ENCODE data around the gene PDGFRB.

Gene PDGFRB

GRCh38 chr5:150143350-150144245 lies 12.0 kb downstream of the PDGFRB start:
- H3K9ac ChIP-seq (ENCODE audit: insufficient read length): peak overlapping the region; percentile 16
- no peak for DNase-seq (ENCODE audit: low read depth, low spot score)
- TF ChIP-seq EZH2 (IDR thresholded peaks at IDR 0.05): no peak
- no peak for TF ChIP-seq POLR2AphosphoS5 (IDR thresholded peaks at IDR 0.05; ENCODE audit: borderline replicate concordance, low read depth, low read length)
- TF ChIP-seq FOXP2 (optimal IDR thresholded peaks at IDR 0.05; ENCODE audit: control extremely low read depth, extremely low read length, insufficient read depth): no peak
- no peaks in the 10 kb centered on the region for H3K36me3 ChIP-seq (ENCODE audit: insufficient read depth, low read length)
- H3K9me3 ChIP-seq (ENCODE audit: low read depth, low read length): no peaks in the 10 kb centered on the region
- peak overlapping the region; percentile 57 for H3K4me3 ChIP-seq
- peak overlapping the region; percentile 85 for H3K27ac ChIP-seq

GRCh38 chr5:150142959-150143349 lies 12.7 kb downstream of the PDGFRB start:
- no peak for TF ChIP-seq EZH2 (IDR thresholded peaks at IDR 0.05)
- DNase-seq (ENCODE audit: low read depth, low spot score): no peak
- H3K9ac ChIP-seq (ENCODE audit: insufficient read length): no peak overlapping the region
- no peaks in the 10 kb centered on the region for H3K36me3 ChIP-seq (ENCODE audit: insufficient read depth, low read length)
- H3K4me3 ChIP-seq: no peak overlapping the region
- no peak overlapping the region for H3K27ac ChIP-seq
- H3K9me3 ChIP-seq (ENCODE audit: low read depth, low read length): no peaks in the 10 kb centered on the region

- Histone ChIP-seq H3K4me3 (no peak overlapping the region), H3K36me3 (ENCODE audit: insufficient read depth, low read length) (no peaks in the 10 kb centered on the region)
- TF ChIP-seq FOXP2 (optimal IDR thresholded peaks at IDR 0.05; ENCODE audit: control extremely low read depth, extremely low read length, insufficient read depth) (no peak), EZH2 (IDR thresholded peaks at IDR 0.05) (no peak), POLR2AphosphoS5 (IDR thresholded peaks at IDR 0.05; ENCODE audit: borderline replicate concordance, low read depth, low read length) (no peak)
Observed at GRCh38 chr5:150142185-150142958, 13.3 kb downstream of the PDGFRB start.

GRCh38 chr5:150141544-150142184 lies 14.0 kb downstream of the PDGFRB start:
- DNase-seq (ENCODE audit: low read depth, low spot score): no peak
- H3K27ac ChIP-seq: no peak overlapping the region
- H3K4me3 ChIP-seq: no peak overlapping the region
- H3K9me3 ChIP-seq (ENCODE audit: low read depth, low read length): no peaks in the 10 kb centered on the region
- H3K36me3 ChIP-seq (ENCODE audit: insufficient read depth, low read length): no peaks in the 10 kb centered on the region
- TF ChIP-seq EZH2 (IDR thresholded peaks at IDR 0.05): no peak
- no peak for TF ChIP-seq FOXP2 (optimal IDR thresholded peaks at IDR 0.05; ENCODE audit: control extremely low read depth, extremely low read length, insufficient read depth)
- TF ChIP-seq POLR2AphosphoS5 (IDR thresholded peaks at IDR 0.05; ENCODE audit: borderline replicate concordance, low read depth, low read length): no peak
- H3K9ac ChIP-seq (ENCODE audit: insufficient read length): no peak overlapping the region

More at GRCh38 chr5:150142185-150142958, 13.3 kb downstream of the PDGFRB start:
- Histone ChIP-seq H3K9ac (ENCODE audit: insufficient read length) (no peak overlapping the region), H3K9me3 (ENCODE audit: low read depth, low read length) (no peaks in the 10 kb centered on the region), H3K27ac (no peak overlapping the region)
- DNase-seq (ENCODE audit: low read depth, low spot score): no peak

GRCh38 chr5:150140830-150141229 lies 14.8 kb downstream of the PDGFRB start:
- TF ChIP-seq POLR2AphosphoS5 (IDR thresholded peaks at IDR 0.05; ENCODE audit: borderline replicate concordance, low read depth, low read length) (no peak), EZH2 (IDR thresholded peaks at IDR 0.05) (no peak), FOXP2 (optimal IDR thresholded peaks at IDR 0.05; ENCODE audit: control extremely low read depth, extremely low read length, insufficient read depth) (no peak)
- H3K4me3 ChIP-seq: no peak overlapping the region
- no peak overlapping the region for H3K9ac ChIP-seq (ENCODE audit: insufficient read length)
- no peak overlapping the region for H3K27ac ChIP-seq
- no peaks in the 10 kb centered on the region for H3K9me3 ChIP-seq (ENCODE audit: low read depth, low read length)
- H3K36me3 ChIP-seq (ENCODE audit: insufficient read depth, low read length): no peaks in the 10 kb centered on the region
- no peak for DNase-seq (ENCODE audit: low read depth, low spot score)

GRCh38 chr5:150139334-150139733 lies 16.3 kb downstream of the PDGFRB start:
- H3K4me3 ChIP-seq: no peak overlapping the region
- H3K36me3 ChIP-seq (ENCODE audit: insufficient read depth, low read length): no peaks in the 10 kb centered on the region
- DNase-seq (ENCODE audit: low read depth, low spot score): no peak
- H3K9ac ChIP-seq (ENCODE audit: insufficient read length): no peak overlapping the region
- TF ChIP-seq EZH2 (IDR thresholded peaks at IDR 0.05): no peak
- TF ChIP-seq FOXP2 (optimal IDR thresholded peaks at IDR 0.05; ENCODE audit: control extremely low read depth, extremely low read length, insufficient read depth): no peak
- no peak overlapping the region for H3K27ac ChIP-seq
- no peaks in the 10 kb centered on the region for H3K9me3 ChIP-seq (ENCODE audit: low read depth, low read length)

GRCh38 chr5:150138551-150139265 lies 16.9 kb downstream of the PDGFRB start:
- DNase-seq (ENCODE audit: low read depth, low spot score): no peak
- no peak overlapping the region for H3K4me3 ChIP-seq
- TF ChIP-seq EZH2 (IDR thresholded peaks at IDR 0.05) (no peak), FOXP2 (optimal IDR thresholded peaks at IDR 0.05; ENCODE audit: control extremely low read depth, extremely low read length, insufficient read depth) (no peak), POLR2AphosphoS5 (IDR thresholded peaks at IDR 0.05; ENCODE audit: borderline replicate concordance, low read depth, low read length) (no peak)
- no peaks in the 10 kb centered on the region for H3K36me3 ChIP-seq (ENCODE audit: insufficient read depth, low read length)
- no peak overlapping the region for H3K9ac ChIP-seq (ENCODE audit: insufficient read length)
- no peaks in the 10 kb centered on the region for H3K9me3 ChIP-seq (ENCODE audit: low read depth, low read length)
- H3K27ac ChIP-seq: no peak overlapping the region

GRCh38 chr5:150137997-150138396 lies 17.6 kb downstream of the PDGFRB start:
- H3K27ac ChIP-seq: no peak overlapping the region
- no peak for DNase-seq (ENCODE audit: low read depth, low spot score)

More at GRCh38 chr5:150137997-150138396, 17.6 kb downstream of the PDGFRB start:
- Histone ChIP-seq H3K36me3 (ENCODE audit: insufficient read depth, low read length) (no peaks in the 10 kb centered on the region), H3K9ac (ENCODE audit: insufficient read length) (no peak overlapping the region), H3K9me3 (ENCODE audit: low read depth, low read length) (no peaks in the 10 kb centered on the region), H3K4me3 (no peak overlapping the region)
- TF ChIP-seq EZH2 (IDR thresholded peaks at IDR 0.05) (no peak), FOXP2 (optimal IDR thresholded peaks at IDR 0.05; ENCODE audit: control extremely low read depth, extremely low read length, insufficient read depth) (no peak), POLR2AphosphoS5 (IDR thresholded peaks at IDR 0.05; ENCODE audit: borderline replicate concordance, low read depth, low read length) (no peak)
